Neural cell (in vitro differentiated cells): ENCODE measurements around the gene NCR2.

ENCODE experiments used
- CTCF ChIP-seq: fragments of 450-650 bp; IDR thresholded peaks from 2 replicates; pipeline ENCODE4 v1.5.1; 2014; ENCODE audit warnings: antibody characterized with exemption, mild to moderate bottlenecking, moderate library complexity; ENCODE audit not compliant: poor library complexity, severe bottlenecking
- EP300 ChIP-seq: fragments of 450-650 bp; conservative IDR thresholded peaks from 2 replicates; pipeline ENCODE4 v1.6.1; 2014; ENCODE audit warnings: antibody characterized with exemption, mild to moderate bottlenecking, moderate library complexity; ENCODE audit not compliant: poor library complexity, severe bottlenecking
- POLR2AphosphoS5 ChIP-seq: IDR thresholded peaks from 2 replicates; pipeline ENCODE4 v1.6.1; 2012
- REST ChIP-seq: IDR thresholded peaks from 2 replicates; pipeline ENCODE4 v1.6.1; 2012; ENCODE audit warnings: borderline replicate concordance

- TF ChIP-seq CTCF (no peak), EP300 (no peak), POLR2AphosphoS5 (no peak), REST (no peak)
Measured at GRCh38 chr6:41325446-41326066, 9.9 kb upstream of the NCR2 start.
